Fibroblast of skin of left biceps (primary cell): ENCODE results near the gene MAGEA3.
"Not testable (repeated sequence)": the region's sequence is repeated elsewhere in the genome, so short reads cannot be mapped to it uniquely, and the experiment has no call there.

ENCODE experiments used
- DNase-seq, 2 experiments: peaks; one replicate each; pipeline ENCODE4 v3.0.0-alpha.2; 2013; ENCODE audit warnings: low read depth in 2 of 2

The MAGEA3 gene, protein sequence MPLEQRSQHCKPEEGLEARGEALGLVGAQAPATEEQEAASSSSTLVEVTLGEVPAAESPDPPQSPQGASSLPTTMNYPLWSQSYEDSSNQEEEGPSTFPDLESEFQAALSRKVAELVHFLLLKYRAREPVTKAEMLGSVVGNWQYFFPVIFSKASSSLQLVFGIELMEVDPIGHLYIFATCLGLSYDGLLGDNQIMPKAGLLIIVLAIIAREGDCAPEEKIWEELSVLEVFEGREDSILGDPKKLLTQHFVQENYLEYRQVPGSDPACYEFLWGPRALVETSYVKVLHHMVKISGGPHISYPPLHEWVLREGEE

GRCh38 chrX:152697952-152698931, at the start of gene MAGEA3:
Gene MAGEA3, plus strand, starts transcription at chrX:152698794. Its CDS starts 2,039 bp downstream, at chrX:152700833.
- DNase-seq, result not testable (repeated sequence)

DNA sequence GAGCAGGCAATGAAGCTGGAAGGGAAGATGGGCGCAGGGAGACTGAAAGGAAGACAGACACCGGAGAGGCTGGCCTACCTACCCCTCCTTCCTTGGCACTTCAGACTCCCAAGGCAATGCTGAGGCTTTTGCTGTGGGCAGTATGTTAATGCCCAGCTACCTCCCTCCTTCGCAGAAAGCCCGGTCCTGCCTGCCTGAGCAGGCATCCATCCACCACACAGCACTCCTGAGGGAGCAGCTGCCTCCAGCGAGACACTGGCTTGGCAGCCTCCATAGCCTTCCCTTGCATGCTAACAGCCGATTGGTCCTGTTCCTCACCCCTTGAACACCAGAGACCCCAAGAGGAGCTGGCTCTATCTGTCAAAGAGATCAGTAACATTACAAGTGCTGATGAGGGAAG, 46.5 kb upstream of the MAGEA3 start:
- DNase-seq, result no peak

GRCh38 chrX:152652467-152652866, 46.1 kb upstream of the MAGEA3 start:
- DNase-seq, result no peak

DNA sequence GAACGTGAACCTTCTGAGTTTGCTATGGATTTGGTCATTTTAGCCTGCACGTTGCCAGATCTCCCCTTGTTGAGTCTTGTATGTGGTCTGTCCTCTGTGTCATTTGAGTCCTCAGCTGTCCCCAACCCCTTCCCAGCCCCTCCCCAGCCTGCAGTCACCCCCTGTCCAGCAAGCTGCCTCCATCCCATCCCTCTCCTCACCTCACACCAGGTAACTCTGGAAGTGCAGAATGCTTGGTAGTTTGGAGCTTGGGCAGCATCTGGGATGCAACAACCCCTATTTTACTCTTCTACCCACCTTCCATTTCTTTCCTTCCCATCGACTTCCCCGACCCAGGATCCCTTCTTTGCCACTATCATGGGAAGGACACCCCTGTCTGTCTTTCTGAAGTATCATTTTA, 42.5 kb upstream of the MAGEA3 start:
- DNase-seq, result no peak

GRCh38 chrX:152656890-152657289, 41.7 kb upstream of the MAGEA3 start:
- no peak for DNase-seq

- no peak for DNase-seq
Observed at GRCh38 chrX:152658302-152658701, 40.3 kb upstream of the MAGEA3 start.

GRCh38 chrX:152663086-152663485, 35.5 kb upstream of the MAGEA3 start:
- DNase-seq, result no peak

DNA sequence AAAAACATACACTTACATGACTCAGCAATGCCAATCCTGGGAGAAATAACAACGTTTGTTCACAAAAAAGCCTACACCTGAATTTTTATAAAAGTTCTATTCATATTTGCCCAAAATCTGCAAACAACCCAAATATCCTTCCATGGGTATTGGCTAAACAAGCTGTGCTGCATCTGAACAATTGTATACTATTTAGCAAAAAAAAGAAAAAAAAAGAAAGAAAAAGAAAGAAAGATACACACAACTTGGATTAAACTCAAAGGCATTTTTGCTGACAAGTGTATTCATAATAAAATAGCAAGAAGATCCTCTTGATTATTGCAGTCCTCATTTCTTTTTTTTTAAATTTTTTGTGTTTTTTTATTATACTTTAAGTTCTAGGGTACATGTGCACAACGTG, 24.5 kb upstream of the MAGEA3 start:
- DNase-seq, result no peak

DNA sequence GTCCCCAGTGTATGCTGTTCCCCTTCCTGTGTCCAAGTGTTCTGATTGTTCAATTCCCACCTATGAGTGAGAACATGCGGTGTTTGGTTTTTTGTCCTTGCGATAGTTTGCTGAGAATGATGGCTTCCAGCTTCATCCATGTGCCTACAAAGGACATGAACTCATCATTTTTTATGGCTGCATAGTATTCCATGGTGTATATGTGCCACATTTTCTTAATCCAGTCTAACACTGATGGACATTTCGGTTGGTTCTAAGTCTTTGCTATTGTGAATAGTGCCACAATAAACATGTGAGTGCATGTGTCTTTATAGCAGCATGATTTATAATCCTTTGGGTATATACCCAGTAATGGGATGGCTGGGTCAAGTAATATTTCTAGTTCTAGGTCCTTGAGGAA, 23.9 kb upstream of the MAGEA3 start:
- DNase-seq, result not testable (repeated sequence)

DNA sequence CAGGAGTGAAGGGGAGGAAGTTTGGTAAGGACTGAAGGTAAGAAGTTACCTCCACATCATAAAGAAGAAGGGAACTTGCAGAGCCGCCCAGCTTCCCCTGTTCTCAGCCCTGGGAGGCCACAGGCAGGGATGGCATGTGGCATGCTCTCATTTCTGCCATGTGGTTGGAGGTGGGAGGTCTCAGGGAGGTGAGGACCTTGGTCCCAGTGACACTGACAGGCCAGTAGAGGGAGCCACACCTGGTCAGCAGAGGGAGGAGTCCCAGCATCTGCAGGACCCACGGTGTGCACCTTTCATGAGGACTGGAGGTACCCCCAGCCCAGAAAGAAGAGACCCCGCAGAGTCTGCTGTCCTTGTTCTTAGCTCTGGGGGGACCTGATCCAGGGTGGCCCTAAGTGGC, 17.6 kb upstream of the MAGEA3 start:
- DNase-seq, result not testable (repeated sequence)

- DNase-seq, result not testable (repeated sequence)
Observed at GRCh38 chrX:152700390-152700789, 1.8 kb downstream of the MAGEA3 start.

DNA sequence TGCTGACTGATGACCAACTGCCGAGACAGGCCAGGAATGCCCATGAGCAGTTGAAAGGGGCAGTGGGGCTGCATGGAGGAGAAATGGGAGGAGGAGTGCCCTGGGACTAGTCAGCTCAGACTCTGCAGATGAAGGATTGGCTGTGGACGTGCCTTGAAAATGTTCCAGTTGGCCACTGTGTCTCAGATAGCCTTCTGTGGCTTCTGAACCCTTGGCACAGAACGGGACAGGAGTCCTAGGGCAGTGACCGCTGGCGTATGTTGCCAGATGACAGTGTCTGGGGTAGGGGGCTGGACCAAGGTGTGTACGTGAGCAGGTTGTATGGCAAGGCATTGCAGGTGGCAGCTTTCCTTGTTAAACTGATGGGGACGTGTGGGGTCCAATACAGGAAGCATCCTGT, 7.9 kb downstream of the MAGEA3 start:
- not testable (repeated sequence) for DNase-seq

DNA sequence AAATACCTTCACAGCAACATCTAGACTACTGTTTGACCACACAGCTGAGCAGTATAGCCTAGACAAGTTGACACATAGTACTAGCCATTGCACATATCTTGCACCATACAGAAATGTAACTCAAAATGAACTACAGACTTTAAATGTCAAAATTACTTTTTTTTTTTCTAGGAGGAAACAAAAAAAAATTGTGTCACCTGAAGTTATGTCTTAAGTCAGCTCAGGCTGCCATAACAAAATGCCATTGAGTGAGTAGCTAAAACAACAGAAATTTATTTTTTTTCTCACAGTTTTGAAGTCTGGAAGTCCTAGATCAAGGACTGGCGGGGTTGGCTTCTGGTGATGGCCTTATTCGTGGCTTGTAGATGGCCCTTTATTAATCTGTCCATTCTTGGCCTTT, 10.6 kb downstream of the MAGEA3 start, which contains the start of gene CSAG2:
TSS of gene CSAG2 (minus strand) at position 101 of the 400 bp plus-strand sequence. CDS start 161 bp downstream, outside the sequence.
- DNase-seq, result not testable (repeated sequence)

- DNase-seq, result not testable (repeated sequence)
Observed at GRCh38 chrX:152713195-152713594, 14.6 kb downstream of the MAGEA3 start.

DNA sequence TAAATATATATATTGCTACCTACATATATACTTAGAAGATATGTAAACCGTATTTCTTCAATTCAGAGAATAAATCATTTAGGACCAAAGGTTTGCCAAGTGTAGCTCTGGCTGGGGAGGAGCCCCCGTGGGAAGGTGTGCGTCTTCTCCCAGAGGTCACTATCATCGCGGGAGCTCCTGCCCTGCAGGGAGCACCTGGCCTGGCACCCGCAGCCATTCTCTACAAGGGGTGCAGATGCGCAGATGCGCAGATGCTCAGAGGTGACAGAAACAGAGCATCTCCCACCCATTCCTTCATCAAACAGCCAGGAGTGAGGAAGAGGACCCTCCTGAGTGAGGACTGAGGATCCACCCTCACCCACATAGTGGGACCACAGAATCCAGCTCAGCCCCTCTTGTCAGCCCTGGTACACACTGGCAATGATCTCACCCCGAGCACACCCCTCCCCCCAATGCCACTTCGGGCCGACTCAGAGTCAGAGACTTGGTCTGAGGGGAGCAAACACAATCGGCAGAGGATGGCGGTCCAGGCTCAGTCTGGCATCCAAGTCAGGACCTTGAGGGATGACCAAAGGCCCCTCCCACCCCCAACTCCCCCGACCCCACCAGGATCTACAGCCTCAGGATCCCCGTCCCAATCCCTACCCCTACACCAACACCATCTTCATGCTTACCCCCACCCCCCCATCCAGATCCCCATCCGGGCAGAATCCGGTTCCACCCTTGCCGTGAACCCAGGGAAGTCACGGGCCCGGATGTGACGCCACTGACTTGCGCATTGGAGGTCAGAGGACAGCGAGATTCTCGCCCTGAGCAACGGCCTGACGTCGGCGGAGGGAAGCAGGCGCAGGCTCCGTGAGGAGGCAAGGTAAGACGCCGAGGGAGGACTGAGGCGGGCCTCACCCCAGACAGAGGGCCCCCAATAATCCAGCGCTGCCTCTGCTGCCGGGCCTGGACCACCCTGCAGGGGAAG, 15.5 kb downstream of the MAGEA3 start, which contains the start of gene MAGEA2B:
TSS of gene MAGEA2B (plus strand) at position 814 of the 973 bp plus-strand sequence. CDS start 2,479 bp downstream, outside the sequence.
- not testable (repeated sequence) for DNase-seq

- no peak for DNase-seq
Observed at GRCh38 chrX:152725409-152725808, 26.8 kb downstream of the MAGEA3 start.

GRCh38 chrX:152733261-152733975, 34.8 kb downstream of the MAGEA3 start, which contains the start of the genes CSAG1 and MAGEA12:
Gene CSAG1, minus strand, starts transcription at chrX:152733721. Its CDS starts 1,261 bp downstream, at chrX:152732460.
Gene MAGEA12, plus strand, starts transcription at chrX:152733757. Its CDS starts 2,405 bp downstream, at chrX:152736162.
- no peak for DNase-seq

DNA sequence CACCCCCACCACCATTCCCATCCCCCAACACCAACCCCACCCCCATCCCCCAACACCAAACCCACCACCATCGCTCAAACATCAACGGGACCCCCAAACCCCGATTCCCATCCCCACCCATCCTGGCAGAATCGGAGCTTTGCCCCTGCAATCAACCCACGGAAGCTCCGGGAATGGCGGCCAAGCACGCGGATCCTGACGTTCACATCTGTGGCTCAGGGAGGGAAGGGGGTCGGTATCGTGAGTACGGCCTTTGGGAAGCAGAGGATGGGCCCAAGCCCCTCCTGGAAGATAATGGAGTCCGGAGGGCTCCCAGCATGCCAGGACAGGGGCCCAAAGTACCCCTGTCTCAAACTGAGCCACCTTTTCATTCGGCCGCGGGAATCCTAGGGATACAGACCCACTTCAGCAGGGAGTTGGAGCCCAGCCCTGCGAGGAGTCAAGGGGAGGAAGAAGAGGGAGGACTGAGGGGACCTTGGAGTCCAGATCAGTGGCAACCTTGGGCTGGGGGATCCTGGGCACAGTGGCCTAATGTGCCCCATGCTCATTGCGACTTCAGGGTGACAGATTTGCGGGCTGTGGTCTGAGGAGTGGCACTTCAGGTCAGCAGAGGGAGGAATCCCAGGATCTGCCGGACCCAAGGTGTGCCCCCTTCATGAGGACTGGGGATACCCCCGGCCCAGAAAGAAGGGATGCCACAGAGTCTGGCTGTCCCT, 35.7 kb downstream of the MAGEA3 start:
- DNase-seq, result not testable (repeated sequence)

DNA sequence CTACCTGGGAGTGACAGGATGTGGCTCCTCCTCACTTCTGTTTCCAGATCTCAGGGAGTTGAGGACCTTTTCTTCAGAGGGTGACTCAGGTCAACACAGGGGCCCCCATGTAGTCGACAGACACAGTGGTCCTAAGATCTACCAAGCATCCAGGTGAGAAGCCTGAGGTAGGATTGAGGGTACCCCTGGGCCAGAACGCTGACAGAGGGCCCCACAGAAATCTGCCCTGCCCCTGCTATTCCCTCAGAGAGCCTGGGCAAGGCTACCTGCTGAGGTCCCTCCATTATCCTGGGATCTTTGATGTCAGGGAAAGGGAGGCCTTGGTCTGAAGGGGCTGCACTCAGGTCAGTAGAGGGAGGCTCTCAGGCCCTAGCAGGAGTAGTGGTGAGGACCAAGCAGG, 36.5 kb downstream of the MAGEA3 start:
- DNase-seq, result no peak
